ENCODE measurements around the gene ANK2.

ANK2 gene

GRCh38 chr4:113294908-113295307, 245.5 kb downstream of the ANK2 start:
- Histone ChIP-seq H3K4me3 (ENCODE audit: insufficient read depth, low read length, poor library complexity, severe bottlenecking) (no peak overlapping the region), H3K27me3 (ENCODE audit: low read length) (no peaks in the 10 kb centered on the region), H4K20me1 (ENCODE audit: low read depth, low read length) (no peaks in the 10 kb centered on the region), H3K9me2 (replicated peaks; ENCODE audit: insufficient read depth, low read length) (no peaks in the 10 kb centered on the region), H3K4me2 (ENCODE audit: low read depth, low read length, poor library complexity, severe bottlenecking) (no peak overlapping the region), H3K36me3 (ENCODE audit: low read length) (no peaks in the 10 kb centered on the region), H2AFZ (ENCODE audit: low read depth, low read length, severe bottlenecking) (no peak overlapping the region), H3F3A (ENCODE audit: insufficient read depth) (no peaks in the 10 kb centered on the region), H3K9ac (ENCODE audit: low read length) (no peak overlapping the region), H3K9me3 (ENCODE audit: insufficient read depth, low read length) (no peaks in the 10 kb centered on the region), H3K27ac (ENCODE audit: low read depth, low read length) (no peak overlapping the region), H3K79me2 (ENCODE audit: insufficient read depth, low read length) (no peaks in the 10 kb centered on the region)
- no peak for TF ChIP-seq CTCF (IDR thresholded peaks at IDR 0.05; ENCODE audit: insufficient read depth, low read length, poor library complexity, severe bottlenecking)
- TF ChIP-seq EZH2phosphoT487 (conservative IDR thresholded peaks at IDR 0.05; ENCODE audit: low read length): no peak

GRCh38 chr4:113300471-113300928, 251.0 kb downstream of the ANK2 start:
- Histone ChIP-seq H3K27me3 (ENCODE audit: low read length) (no peaks in the 10 kb centered on the region), H3K27ac (ENCODE audit: low read depth, low read length) (no peak overlapping the region), H4K20me1 (ENCODE audit: low read depth, low read length) (no peaks in the 10 kb centered on the region), H3F3A (ENCODE audit: insufficient read depth) (no peaks in the 10 kb centered on the region), H3K9me3 (ENCODE audit: insufficient read depth, low read length) (no peaks in the 10 kb centered on the region), H3K4me3 (ENCODE audit: insufficient read depth, low read length, poor library complexity, severe bottlenecking) (no peak overlapping the region), H3K4me2 (ENCODE audit: low read depth, low read length, poor library complexity, severe bottlenecking) (no peak overlapping the region), H3K9me2 (replicated peaks; ENCODE audit: insufficient read depth, low read length) (no peaks in the 10 kb centered on the region), H3K79me2 (ENCODE audit: insufficient read depth, low read length) (no peaks in the 10 kb centered on the region), H3K9ac (ENCODE audit: low read length) (no peak overlapping the region), H2AFZ (ENCODE audit: low read depth, low read length, severe bottlenecking) (no peak overlapping the region), H3K36me3 (ENCODE audit: low read length) (no peaks in the 10 kb centered on the region)
- TF ChIP-seq EZH2phosphoT487 (conservative IDR thresholded peaks at IDR 0.05; ENCODE audit: low read length) (no peak), CTCF (IDR thresholded peaks at IDR 0.05; ENCODE audit: insufficient read depth, low read length, poor library complexity, severe bottlenecking) (no peak)

- Histone ChIP-seq H3K36me3 (ENCODE audit: low read length) (no peaks in the 10 kb centered on the region), H3K9me3 (ENCODE audit: insufficient read depth, low read length) (no peaks in the 10 kb centered on the region), H3K79me2 (ENCODE audit: insufficient read depth, low read length) (no peaks in the 10 kb centered on the region), H3K9ac (ENCODE audit: low read length) (no peak overlapping the region), H3K27ac (ENCODE audit: low read depth, low read length) (no peak overlapping the region), H3F3A (ENCODE audit: insufficient read depth) (no peaks in the 10 kb centered on the region), H4K20me1 (ENCODE audit: low read depth, low read length) (no peaks in the 10 kb centered on the region), H2AFZ (ENCODE audit: low read depth, low read length, severe bottlenecking) (no peak overlapping the region), H3K27me3 (ENCODE audit: low read length) (no peaks in the 10 kb centered on the region), H3K9me2 (replicated peaks; ENCODE audit: insufficient read depth, low read length) (no peaks in the 10 kb centered on the region), H3K4me3 (ENCODE audit: insufficient read depth, low read length, poor library complexity, severe bottlenecking) (no peak overlapping the region), H3K4me2 (ENCODE audit: low read depth, low read length, poor library complexity, severe bottlenecking) (no peak overlapping the region)
- TF ChIP-seq EZH2phosphoT487 (conservative IDR thresholded peaks at IDR 0.05; ENCODE audit: low read length): no peak
- no peak for TF ChIP-seq CTCF (IDR thresholded peaks at IDR 0.05; ENCODE audit: insufficient read depth, low read length, poor library complexity, severe bottlenecking)
Measured at GRCh38 chr4:113302051-113302450, 252.6 kb downstream of the ANK2 start.

All from SU-DHL-6 (cell line).